ENCODE measurements around the gene CKAP2L.

DNA sequence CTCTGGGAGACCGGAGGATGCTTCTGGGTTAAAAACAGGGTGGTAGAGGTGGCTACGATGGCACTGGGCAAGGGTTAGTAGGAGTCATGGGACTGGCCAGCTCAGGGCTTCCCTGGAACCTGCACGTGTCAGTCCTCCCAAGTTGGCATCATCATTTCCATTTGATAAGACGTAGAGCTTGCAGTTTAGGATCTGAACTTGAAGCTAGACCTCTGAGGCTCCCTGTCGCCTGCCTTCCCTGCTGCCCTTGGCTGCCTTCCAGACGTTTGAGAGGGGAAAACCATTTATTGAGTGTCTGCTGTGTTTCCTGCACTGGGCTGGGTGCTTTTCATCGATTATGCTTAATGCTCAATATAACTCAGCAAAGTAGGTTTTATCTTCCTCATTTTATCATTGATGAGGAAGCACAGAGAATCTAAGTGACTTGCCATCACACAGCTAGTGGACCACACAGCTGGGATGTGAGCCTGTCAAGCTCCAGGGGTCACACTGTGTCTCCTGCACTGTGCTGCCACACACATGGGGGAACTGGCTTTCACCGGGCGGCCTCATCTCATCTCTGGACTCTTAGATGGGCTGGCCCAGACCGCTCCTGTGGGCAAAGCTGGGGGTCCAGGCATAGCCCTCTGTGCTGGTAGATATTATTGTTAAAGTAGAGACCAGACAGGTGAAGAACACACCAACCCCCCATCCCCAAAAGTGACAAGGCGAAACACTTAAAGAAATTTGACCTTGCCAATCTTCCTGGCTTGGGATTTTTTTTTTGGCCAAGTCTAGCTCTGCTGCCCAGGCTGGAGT is 35.8 kb downstream of the CKAP2L start:
- no peak for TF ChIP-seq TAF1 (IDR thresholded peaks at IDR 0.05; ENCODE audit: low read depth, low read length)
- no peak for TF ChIP-seq POLR2AphosphoS5 (IDR thresholded peaks at IDR 0.05; ENCODE audit: low read depth, low read length)
- no peak for TF ChIP-seq SPI1 (IDR thresholded peaks at IDR 0.05; ENCODE audit: low read depth, low read length)
- no peak for TF ChIP-seq POLR2A (IDR thresholded peaks at IDR 0.05; ENCODE audit: low read depth, low read length)
